CD4-positive, alpha-beta T cell (primary cell): ENCODE data around the gene HDAC4. TPM values are rescaled to one million over a fixed set of nuclear protein-coding genes. Genes with fewer than 3 reads are reported as not detected.

ENCODE experiments used
- ATAC-seq: fragments of 200-7000 bp; cut with Tn5 transposase; one replicate; pipeline ENCODE4 v1.10.0; 2022; ENCODE audit warnings: mild to moderate bottlenecking; ENCODE audit not compliant: poor library complexity
- CTCF ChIA-PET: fragments of 350-600 bp; sonication (Branson Sonifier 250); formaldehyde crosslinking; loops from one replicate; lab custom pipeline; 2021; ENCODE audit warnings: antibody characterized with exemption, inconsistent platforms; lab: Charles Lee
- POLR2A ChIA-PET: fragments of 350-600 bp; sonication (Branson Sonifier 250); formaldehyde crosslinking; loops from one replicate; lab custom pipeline; 2021; ENCODE audit warnings: antibody characterized with exemption, inconsistent platforms; lab: Charles Lee
- DNase-seq, 14 experiments: peaks; one replicate each; pipeline ENCODE4 v3.0.0-alpha.2; 2013 to 2020; ENCODE audit warnings: mixed read lengths in 2 of 14
- H3K27ac ChIP-seq, 2 donors: one replicate each; pipeline versions ENCODE4 v1.5.1 to v1.7.0; 2013; ENCODE audit warnings: low read length in 2 of 2, low read depth in 1 of 2, mild to moderate bottlenecking in 1 of 2
- H3K27me3 ChIP-seq, 2 experiments: 1 replicate in 1 of 2; 2 replicates in 1 of 2; pipeline versions ENCODE4 v1.6.1 to v1.7.0; 2013; ENCODE audit warnings: low read length in 2 of 2, control low read depth in 1 of 2, mild to moderate bottlenecking in 1 of 2, moderate library complexity in 1 of 2; ENCODE audit not compliant: insufficient read depth in 2 of 2, control insufficient read depth in 1 of 2
- H3K36me3 ChIP-seq: one replicate; pipeline ENCODE4 v1.6.1; 2013; ENCODE audit warnings: low read length, control low read depth; ENCODE audit not compliant: insufficient read depth
- H3K4me1 ChIP-seq: one replicate; pipeline ENCODE4 v1.6.1; 2013; ENCODE audit warnings: low read length, control low read depth; ENCODE audit not compliant: insufficient read depth
- H3K4me3 ChIP-seq: one replicate; pipeline ENCODE4 v1.5.1; 2013; ENCODE audit warnings: mild to moderate bottlenecking, low read length, moderate library complexity
- H3K9me3 ChIP-seq, 2 experiments: 1 replicate in 1 of 2; 2 replicates in 1 of 2; pipeline versions ENCODE4 v1.6.1 to v1.7.0; 2013; ENCODE audit warnings: low read length in 2 of 2, mild to moderate bottlenecking in 2 of 2, control low read depth in 1 of 2, moderate library complexity in 1 of 2; ENCODE audit not compliant: control insufficient read depth in 1 of 2, insufficient read depth in 1 of 2
- H3K27ac Mint-ChIP-seq: one replicate; pipeline ENCODE4 v1.8.0; 2020; ENCODE audit warnings: mixed read lengths
- H3K27me3 Mint-ChIP-seq: one replicate; pipeline ENCODE4 v1.8.0; 2021; ENCODE audit warnings: mixed read lengths
- H3K36me3 Mint-ChIP-seq: one replicate; pipeline ENCODE4 v1.8.0; 2021; ENCODE audit warnings: low read depth, mixed read lengths
- H3K4me1 Mint-ChIP-seq: one replicate; pipeline ENCODE4 v1.8.0; 2021; ENCODE audit warnings: low read depth, mixed read lengths
- H3K4me3 Mint-ChIP-seq: one replicate; pipeline ENCODE4 v1.8.0; 2020; ENCODE audit warnings: mild to moderate bottlenecking, mixed read lengths
- H3K9me3 Mint-ChIP-seq: one replicate; pipeline ENCODE4 v1.8.0; 2020; ENCODE audit warnings: mixed read lengths
- intact Hi-C, 2 experiments: fragments of 100-400 bp; cut with DNase I in 1 of 2; cut with micrococcal nuclease in 1 of 2; formaldehyde crosslinking; loops; one replicate each; pipeline versions ENCODE4 v1.15.1 to v1.9.0; 2023 to 2025; cut with DNase I, micrococcal nuclease
- total RNA-seq, 174 experiments: library from RNA in 2 of 174; stranded (reverse) in 2 of 174; gene quantifications; one replicate each; pipeline ENCODE4 v1.2.3 and lab custom pipeline; 2021 to 2026
- TF ChIP-seq, protein P1 (sequence below): fragments of 200-600 bp; IDR thresholded peaks from one replicate; pipeline ENCODE4 v1.8.0; 2022; ENCODE audit warnings: antibody characterized with exemption, mild to moderate bottlenecking

HDAC4 gene
- total RNA-seq, 2 experiments from 2014 or later, result 45.3 to 49.2 TPM

DNA sequence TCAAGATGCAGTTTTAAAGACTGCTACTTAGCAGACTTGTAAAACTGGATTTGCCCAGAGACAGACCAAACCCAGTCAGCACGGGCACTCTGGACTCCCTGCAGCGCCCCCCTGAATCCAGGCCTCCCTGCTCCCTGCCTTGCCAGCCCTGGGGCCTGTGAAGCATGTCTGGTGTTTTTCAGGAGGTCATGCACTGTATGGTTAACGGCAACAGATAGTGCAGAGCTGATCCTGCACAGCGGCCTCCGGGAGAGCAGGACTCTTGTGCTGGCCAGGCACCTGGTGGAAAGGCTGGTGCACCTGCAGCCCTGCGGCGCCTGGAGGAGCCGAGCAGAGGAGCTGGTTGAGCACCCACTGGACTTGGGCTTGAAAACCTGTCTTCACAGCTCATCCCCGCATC, 30.4 kb downstream of the HDAC4 start:
- no peaks in the 10 kb centered on the region for H3K27me3 Mint-ChIP-seq
- POLR2A ChIA-PET, result interaction anchor here (1.3 to 3.4 kb wide), 12 partner anchors 8 to 104 kb away, joined by 4 to 43 read pairs (median 11); partner anchors contain the start of gene HDAC4

DNA sequence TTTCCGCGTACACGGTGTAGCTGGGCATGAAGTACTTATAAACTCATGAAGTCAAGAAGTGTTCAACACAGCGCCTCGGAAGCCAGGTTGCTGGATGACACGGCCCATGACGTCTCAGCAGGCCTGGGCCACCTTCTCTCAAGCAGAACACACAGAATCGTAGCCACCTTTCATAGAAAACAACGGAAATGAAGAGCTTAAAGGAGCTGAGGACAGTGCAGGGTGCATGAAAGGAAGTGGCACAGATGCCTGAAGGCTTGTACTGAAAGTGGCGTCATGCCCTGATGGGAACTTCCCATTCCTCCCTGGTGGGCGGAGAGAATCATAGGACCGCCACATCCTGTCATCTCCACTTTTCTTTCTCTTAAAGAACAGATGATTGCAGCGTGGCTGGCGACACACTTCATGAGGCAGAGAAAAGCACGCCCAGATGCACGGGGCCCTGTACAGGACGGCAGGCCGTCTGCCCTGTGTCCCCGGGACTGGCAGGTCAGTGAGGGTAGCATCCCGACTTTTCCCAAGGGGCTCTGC, 31.1 kb downstream of the HDAC4 start:
- Histone ChIP-seq H3K9me3 (no peaks in the 10 kb centered on the region), H3K27ac (peak overlapping the region; percentile 80 to 95), H3K27me3 (no peaks in the 10 kb centered on the region), H3K4me3 (peak overlapping the region; percentile 43), H3K36me3 (no peaks in the 10 kb centered on the region), H3K4me1 (peaks cover 44% of the 10 kb centered on the region)
- ATAC-seq (peak; percentile 94), DNase-seq (peak; percentile 57 to 95 (median 72))
- Mint-ChIP-seq H3K4me1 (peaks cover 19% of the 10 kb centered on the region), H3K9me3 (no peaks in the 10 kb centered on the region), H3K27me3 (no peaks in the 10 kb centered on the region), H3K4me3 (peak overlapping the region; percentile 75), H3K36me3 (no peaks in the 10 kb centered on the region), H3K27ac (no peak overlapping the region)
- intact Hi-C loops, result loop anchor here (1.0 to 5.0 kb wide), 8 partner anchors 12 to 102 kb away; partner anchors contain the start of gene HDAC4 (in 1 of the 2)
- POLR2A ChIA-PET, result interaction anchor here (0.7 to 3.4 kb wide), 20 partner anchors 9 to 655 kb away, joined by 3 to 43 read pairs (median 6); partner anchors contain the start of genes HDAC4 and NDUFA10
- CTCF ChIA-PET, result interaction anchor here (0.9 to 2.7 kb wide), 8 partner anchors 11 to 102 kb away, joined by 3 to 20 read pairs (median 4); no protein-coding TSS in a partner anchor
- TF ChIP-seq, protein P1, sequence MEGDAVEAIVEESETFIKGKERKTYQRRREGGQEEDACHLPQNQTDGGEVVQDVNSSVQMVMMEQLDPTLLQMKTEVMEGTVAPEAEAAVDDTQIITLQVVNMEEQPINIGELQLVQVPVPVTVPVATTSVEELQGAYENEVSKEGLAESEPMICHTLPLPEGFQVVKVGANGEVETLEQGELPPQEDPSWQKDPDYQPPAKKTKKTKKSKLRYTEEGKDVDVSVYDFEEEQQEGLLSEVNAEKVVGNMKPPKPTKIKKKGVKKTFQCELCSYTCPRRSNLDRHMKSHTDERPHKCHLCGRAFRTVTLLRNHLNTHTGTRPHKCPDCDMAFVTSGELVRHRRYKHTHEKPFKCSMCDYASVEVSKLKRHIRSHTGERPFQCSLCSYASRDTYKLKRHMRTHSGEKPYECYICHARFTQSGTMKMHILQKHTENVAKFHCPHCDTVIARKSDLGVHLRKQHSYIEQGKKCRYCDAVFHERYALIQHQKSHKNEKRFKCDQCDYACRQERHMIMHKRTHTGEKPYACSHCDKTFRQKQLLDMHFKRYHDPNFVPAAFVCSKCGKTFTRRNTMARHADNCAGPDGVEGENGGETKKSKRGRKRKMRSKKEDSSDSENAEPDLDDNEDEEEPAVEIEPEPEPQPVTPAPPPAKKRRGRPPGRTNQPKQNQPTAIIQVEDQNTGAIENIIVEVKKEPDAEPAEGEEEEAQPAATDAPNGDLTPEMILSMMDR, result no peak

More for the DNA sequence above, 30.4 kb downstream of the HDAC4 start:
- Histone ChIP-seq H3K27me3 (no peaks in the 10 kb centered on the region), H3K4me3 (peak overlapping the region; percentile 43), H3K27ac (peak overlapping the region; percentile 80 to 95), H3K36me3 (no peaks in the 10 kb centered on the region), H3K9me3 (no peaks in the 10 kb centered on the region), H3K4me1 (peaks cover 44% of the 10 kb centered on the region)
- intact Hi-C loops, result no loop called here
- DNase-seq, result peak in 1 of 14 experiments; percentile 28
- H3K9me3 Mint-ChIP-seq, result no peaks in the 10 kb centered on the region
- H3K4me3 Mint-ChIP-seq, result peak overlapping the region; percentile 75
- H3K4me1 Mint-ChIP-seq, result peaks cover 13% of the 10 kb centered on the region
- CTCF ChIA-PET, result interaction anchor here (1.3 to 2.7 kb wide), 4 partner anchors 10 to 103 kb away, joined by 4 to 20 read pairs (median 12); no protein-coding TSS in a partner anchor
- H3K36me3 Mint-ChIP-seq, result no peaks in the 10 kb centered on the region
- H3K27ac Mint-ChIP-seq, result no peak overlapping the region
- TF ChIP-seq, protein P1, result no peak
- no peak for ATAC-seq

DNA sequence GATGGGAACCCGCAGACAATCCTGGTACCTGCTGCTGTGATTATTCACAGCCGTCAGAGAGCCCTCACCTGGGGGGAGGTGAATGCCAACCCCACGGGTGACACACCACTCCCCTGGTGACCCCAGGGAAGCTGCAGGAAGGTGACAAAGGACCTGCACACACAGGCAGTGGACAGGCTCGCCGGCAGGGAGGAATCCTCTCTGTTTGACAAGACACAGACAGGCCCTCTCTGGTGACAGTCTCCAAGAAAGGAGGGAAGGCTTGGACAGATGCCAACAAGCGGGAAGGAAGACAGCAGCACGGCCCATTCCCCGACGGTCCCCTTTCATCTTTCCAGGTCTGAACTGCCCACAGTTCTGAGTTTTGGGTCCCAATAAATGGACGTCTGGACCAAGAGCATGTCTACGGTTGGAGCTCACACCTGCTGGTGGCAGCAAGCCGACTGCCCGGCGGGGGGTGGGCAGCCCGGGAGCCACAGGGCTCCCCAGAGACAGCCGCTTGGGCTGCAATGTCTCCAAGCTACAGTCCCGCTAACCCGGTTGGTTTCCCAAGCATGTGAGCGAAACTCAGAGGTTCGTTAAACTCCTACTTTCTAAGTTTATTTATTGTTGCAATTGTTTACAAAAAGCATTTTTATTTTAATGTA, 31.8 kb downstream of the HDAC4 start:
- ATAC-seq, result no peak
- no peak overlapping the region for H3K4me3 Mint-ChIP-seq

More for the DNA sequence above, 31.8 kb downstream of the HDAC4 start:
- TF ChIP-seq, protein P1, result no peak
- H3K4me3 ChIP-seq, result no peak overlapping the region
- intact Hi-C loops, result loop anchor here (1.0 to 5.0 kb wide), 8 partner anchors 12 to 102 kb away; partner anchors contain the start of gene HDAC4 (in 1 of the 2)
- Mint-ChIP-seq H3K27ac (no peak overlapping the region), H3K9me3 (no peaks in the 10 kb centered on the region), H3K4me1 (peaks cover 26% of the 10 kb centered on the region), H3K36me3 (no peaks in the 10 kb centered on the region), H3K27me3 (no peaks in the 10 kb centered on the region)
- H3K4me1 ChIP-seq, result peaks cover 49% of the 10 kb centered on the region
- ChIA-PET POLR2A (interaction anchor here (0.9 to 3.4 kb wide), 19 partner anchors 10 to 656 kb away, joined by 3 to 43 read pairs (median 7); partner anchors contain the start of genes HDAC4 and NDUFA10), CTCF (interaction anchor here (0.9 to 2.7 kb wide), 8 partner anchors 12 to 101 kb away, joined by 3 to 20 read pairs (median 4); no protein-coding TSS in a partner anchor)
- no peaks in the 10 kb centered on the region for H3K27me3 ChIP-seq
- H3K9me3 ChIP-seq, result no peaks in the 10 kb centered on the region
- DNase-seq, result peak in 1 of 14 experiments; percentile 32
- no peaks in the 10 kb centered on the region for H3K36me3 ChIP-seq
- peak overlapping the region; percentile 47 to 95 for H3K27ac ChIP-seq
